Fibroblast of mammary gland (primary cell): ENCODE results near the gene ILK.

ENCODE experiments used
- DNase-seq: peaks from one replicate; pipeline ENCODE4 v3.0.0-alpha.2; 2010; ENCODE audit warnings: low read depth
- H3K4me3 ChIP-seq: 2 replicates; pipeline ENCODE4 v1.5.1; 2011; ENCODE audit warnings: low read depth, mild to moderate bottlenecking, low read length, moderate library complexity; ENCODE audit not compliant: control insufficient read depth
- CTCF ChIP-seq: conservative IDR thresholded peaks from 2 replicates; pipeline ENCODE4 v1.5.1; 2011; ENCODE audit warnings: low read depth, low read length, inconsistent platforms; ENCODE audit not compliant: control insufficient read depth, insufficient read depth

Gene ILK

DNA sequence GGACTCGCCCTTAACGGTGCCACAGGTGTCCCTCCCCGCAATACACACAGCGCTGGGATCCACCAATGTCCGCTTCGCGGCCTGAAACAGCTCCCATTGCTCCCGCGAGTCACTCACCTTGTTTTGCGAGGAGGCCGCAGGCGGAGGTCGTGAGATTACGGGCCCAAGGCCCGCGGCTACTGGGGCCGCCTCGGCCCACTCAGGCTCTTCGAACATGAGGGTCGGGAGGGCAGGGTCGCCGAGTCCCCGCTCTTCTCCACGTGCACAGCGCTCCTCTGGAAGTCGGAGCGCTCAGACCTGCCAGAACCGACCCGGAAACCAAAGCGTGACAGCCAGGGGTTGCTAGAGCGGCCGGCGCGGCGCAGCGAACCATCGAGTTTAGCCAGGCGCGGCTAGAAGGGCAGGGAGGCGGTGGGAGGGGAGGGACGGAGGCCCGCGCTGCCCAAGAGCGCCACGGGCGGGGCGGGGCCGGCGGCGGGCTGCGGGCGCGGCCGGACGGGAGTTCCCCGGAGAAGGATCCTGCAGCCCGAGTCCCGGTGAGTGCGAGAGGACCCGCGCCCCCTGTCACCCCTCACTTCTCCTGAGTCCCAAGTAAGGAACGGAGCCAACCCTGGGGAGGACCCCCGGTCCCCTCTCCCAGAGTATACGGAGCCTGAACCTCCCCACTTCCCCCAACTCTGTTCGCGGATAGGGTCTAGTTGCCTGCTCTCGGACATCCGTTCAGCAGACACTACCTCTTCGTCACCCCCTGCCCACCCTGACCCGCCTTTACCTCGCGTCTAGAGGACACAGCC is at the start of gene ILK, which contains the start of gene RRP8:
Gene ILK, plus strand, starts transcription at position 488 of the 794 bp plus-strand sequence. CDS start 498 bp downstream, outside the sequence.
Gene RRP8, minus strand, starts transcription at position 330 of the 794 bp plus-strand sequence. Its CDS starts 114 bp downstream, at position 216.
- H3K4me3 ChIP-seq, result peak within 1 kb of the TSS; percentile 99
- DNase-seq, result peak; percentile 86
- TF ChIP-seq CTCF, result peak; percentile 6

DNA sequence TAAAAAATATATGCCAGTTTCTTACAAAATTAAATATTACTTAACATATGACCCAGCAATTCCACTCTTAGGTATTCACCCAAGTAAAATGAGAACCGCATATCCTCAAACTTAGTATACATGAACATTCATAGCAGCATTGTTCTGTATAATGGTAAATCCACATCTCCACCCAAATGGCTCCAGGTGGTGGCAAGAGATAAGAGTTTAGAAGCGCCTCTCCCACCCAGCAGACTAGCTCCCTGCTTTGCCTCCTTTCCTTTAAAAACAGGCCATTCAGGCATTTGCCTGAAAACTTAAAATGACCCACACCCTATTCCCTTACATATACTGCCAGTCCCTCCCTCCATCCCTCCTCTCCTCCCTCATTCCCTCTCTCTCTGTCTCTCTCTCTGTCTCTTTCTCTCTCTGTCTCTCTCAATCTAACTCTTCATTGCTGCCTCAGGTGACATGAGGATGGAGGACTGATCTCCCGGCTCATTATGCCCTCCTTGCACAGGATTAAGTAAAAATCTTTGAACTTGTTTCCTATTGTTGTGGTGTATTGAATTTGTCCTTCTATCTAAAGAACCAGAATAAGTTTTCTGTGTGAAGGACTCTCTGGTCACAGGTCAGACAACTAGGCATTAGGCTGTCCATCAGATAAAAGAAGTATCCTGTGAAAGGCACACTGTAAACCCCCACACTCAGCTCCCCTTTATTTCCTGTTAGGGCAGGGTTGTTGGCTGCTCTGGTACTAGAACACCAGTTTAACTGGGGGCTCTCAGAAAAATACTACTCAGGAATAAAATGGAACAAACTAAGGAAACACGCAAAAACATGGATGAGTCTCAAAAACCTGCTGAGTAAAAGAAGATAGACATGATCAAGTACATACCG is 48.5 kb upstream of the ILK start:
- TF ChIP-seq CTCF, result no peak
- no peak for DNase-seq
- no peak overlapping the region for H3K4me3 ChIP-seq

- DNase-seq, result no peak
- no peak for TF ChIP-seq CTCF
- no peak overlapping the region for H3K4me3 ChIP-seq
These were observed 47.2 kb upstream of the ILK start for GRCh38 chr11:6556139-6556949.

- TF ChIP-seq CTCF, result no peak
These were observed 46.5 kb upstream of the ILK start for GRCh38 chr11:6557063-6557462.

GRCh38 chr11:6557761-6558674 is 45.6 kb upstream of the ILK start:
- no peak overlapping the region for H3K4me3 ChIP-seq
- DNase-seq, result no peak
- TF ChIP-seq CTCF, result no peak

More at GRCh38 chr11:6557063-6557462, 46.5 kb upstream of the ILK start:
- no peak overlapping the region for H3K4me3 ChIP-seq
- no peak for DNase-seq

DNA sequence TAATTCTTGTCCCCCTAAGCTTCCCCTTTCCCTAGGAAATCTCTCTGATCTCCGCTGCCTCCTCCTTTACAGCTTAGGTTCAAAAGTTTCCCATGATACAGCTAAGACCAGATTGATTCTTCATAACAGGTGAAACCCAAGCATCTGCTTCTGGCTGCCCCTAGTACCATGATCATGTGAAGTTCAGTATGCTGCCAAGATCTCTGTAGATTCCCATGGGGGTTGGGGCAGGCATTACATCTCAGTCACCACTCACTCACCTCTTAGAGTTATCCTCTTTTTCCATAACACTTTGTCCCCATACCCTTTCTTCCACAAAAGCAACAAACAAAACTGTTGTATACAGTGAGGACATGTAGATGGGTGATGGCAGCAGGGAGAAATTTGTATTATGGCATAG is 44.2 kb upstream of the ILK start:
- no peak for TF ChIP-seq CTCF
- H3K4me3 ChIP-seq, result no peak overlapping the region
- no peak for DNase-seq
